Activated naive CD8-positive, alpha-beta T cell (primary cell): Measurements from ENCODE around the gene VAMP8.
"Not testable (repeated sequence)": the region's sequence is repeated elsewhere in the genome, so short reads cannot be mapped to it uniquely, and the experiment has no call there.

Source experiments
- H3K27ac Mint-ChIP-seq: one replicate; pipeline ENCODE4 v1.8.0; 2021; ENCODE audit warnings: mixed read lengths
- H3K27me3 Mint-ChIP-seq: one replicate; pipeline ENCODE4 v1.8.0; 2021; ENCODE audit warnings: mixed read lengths
- H3K36me3 Mint-ChIP-seq: one replicate; pipeline ENCODE4 v1.8.0; 2021; ENCODE audit warnings: mixed read lengths
- H3K4me1 Mint-ChIP-seq: one replicate; pipeline ENCODE4 v1.8.0; 2021; ENCODE audit warnings: low read depth, mixed read lengths
- H3K4me3 Mint-ChIP-seq: one replicate; pipeline ENCODE4 v1.8.0; 2021; ENCODE audit warnings: mild to moderate bottlenecking, mixed read lengths
- H3K9me3 Mint-ChIP-seq: one replicate; pipeline ENCODE4 v1.8.0; 2021; ENCODE audit warnings: low read depth, mixed read lengths

The VAMP8 gene

GRCh38 chr2:85583667-85584353 is 6.4 kb downstream of the VAMP8 start:
- Mint-ChIP-seq H3K27me3 (no peaks in the 10 kb centered on the region), H3K4me3 (peak overlapping the region; percentile 86), H3K36me3 (peaks cover 7% of the 10 kb centered on the region), H3K9me3 (no peaks in the 10 kb centered on the region), H3K27ac (peak overlapping the region; percentile 93), H3K4me1 (peaks cover 66% of the 10 kb centered on the region)

GRCh38 chr2:85584354-85584856 is 7.0 kb downstream of the VAMP8 start, which contains the start of gene VAMP5:
TSS of gene VAMP5 (plus strand) at chr2:85584431. CDS start at chr2:85584491, 60 bp downstream.
- Mint-ChIP-seq H3K27me3 (no peaks in the 10 kb centered on the region), H3K4me1 (peaks cover 60% of the 10 kb centered on the region), H3K4me3 (peak within 1 kb of the TSS; percentile 90), H3K36me3 (peaks cover 7% of the 10 kb centered on the region), H3K27ac (peak within 1 kb of the TSS; percentile 95), H3K9me3 (no peaks in the 10 kb centered on the region)

GRCh38 chr2:85584857-85585780 is 7.7 kb downstream of the VAMP8 start:
- Mint-ChIP-seq H3K27ac (peak overlapping the region; percentile 95), H3K27me3 (no peaks in the 10 kb centered on the region), H3K36me3 (peaks cover 7% of the 10 kb centered on the region), H3K4me3 (peak overlapping the region; percentile 90), H3K9me3 (no peaks in the 10 kb centered on the region), H3K4me1 (peaks cover 57% of the 10 kb centered on the region)

GRCh38 chr2:85585781-85586105 is 8.4 kb downstream of the VAMP8 start:
- H3K4me1 Mint-ChIP-seq: peaks cover 54% of the 10 kb centered on the region
- no peaks in the 10 kb centered on the region for H3K27me3 Mint-ChIP-seq
- peaks cover 7% of the 10 kb centered on the region for H3K36me3 Mint-ChIP-seq
- peak overlapping the region; percentile 90 for H3K4me3 Mint-ChIP-seq
- H3K27ac Mint-ChIP-seq: peak overlapping the region; percentile 95
- no peaks in the 10 kb centered on the region for H3K9me3 Mint-ChIP-seq

GRCh38 chr2:85588236-85588635 is 10.8 kb downstream of the VAMP8 start:
- no peak overlapping the region for H3K4me3 Mint-ChIP-seq
- peak overlapping the region; percentile 36 for H3K27ac Mint-ChIP-seq
- H3K36me3 Mint-ChIP-seq: no peaks in the 10 kb centered on the region
- H3K27me3 Mint-ChIP-seq: no peaks in the 10 kb centered on the region
- H3K9me3 Mint-ChIP-seq: no peaks in the 10 kb centered on the region
- peaks cover 41% of the 10 kb centered on the region for H3K4me1 Mint-ChIP-seq

- no peak overlapping the region for H3K4me3 Mint-ChIP-seq
- H3K36me3 Mint-ChIP-seq: no peaks in the 10 kb centered on the region
- peak overlapping the region; percentile 36 for H3K27ac Mint-ChIP-seq
- H3K9me3 Mint-ChIP-seq: no peaks in the 10 kb centered on the region
- H3K4me1 Mint-ChIP-seq: peaks cover 37% of the 10 kb centered on the region
- no peaks in the 10 kb centered on the region for H3K27me3 Mint-ChIP-seq
These were observed 11.3 kb downstream of the VAMP8 start for GRCh38 chr2:85588645-85589044.

GRCh38 chr2:85589181-85589580 is 11.8 kb downstream of the VAMP8 start:
- Mint-ChIP-seq H3K9me3 (no peaks in the 10 kb centered on the region), H3K27me3 (no peaks in the 10 kb centered on the region), H3K4me1 (peaks cover 36% of the 10 kb centered on the region), H3K36me3 (no peaks in the 10 kb centered on the region), H3K4me3 (no peak overlapping the region), H3K27ac (no peak overlapping the region)

- H3K4me3 Mint-ChIP-seq: no peak overlapping the region
- H3K9me3 Mint-ChIP-seq: no peaks in the 10 kb centered on the region
- peak overlapping the region; percentile 66 for H3K27ac Mint-ChIP-seq
- no peaks in the 10 kb centered on the region for H3K27me3 Mint-ChIP-seq
- H3K4me1 Mint-ChIP-seq: peaks cover 37% of the 10 kb centered on the region
- no peaks in the 10 kb centered on the region for H3K36me3 Mint-ChIP-seq
These were observed 12.8 kb downstream of the VAMP8 start for GRCh38 chr2:85589982-85590791.

GRCh38 chr2:85590950-85591349 is 13.6 kb downstream of the VAMP8 start:
- H3K36me3 Mint-ChIP-seq: no peaks in the 10 kb centered on the region
- H3K4me3 Mint-ChIP-seq: no peak overlapping the region
- no peaks in the 10 kb centered on the region for H3K9me3 Mint-ChIP-seq
- peaks cover 36% of the 10 kb centered on the region for H3K4me1 Mint-ChIP-seq
- no peak overlapping the region for H3K27ac Mint-ChIP-seq
- H3K27me3 Mint-ChIP-seq: no peaks in the 10 kb centered on the region

- Mint-ChIP-seq H3K4me3 (no peak overlapping the region), H3K9me3 (no peaks in the 10 kb centered on the region), H3K4me1 (peaks cover 38% of the 10 kb centered on the region), H3K27me3 (no peaks in the 10 kb centered on the region), H3K36me3 (no peaks in the 10 kb centered on the region), H3K27ac (peak overlapping the region; percentile 28)
These were observed 14.2 kb downstream of the VAMP8 start for GRCh38 chr2:85591563-85591962.

- not testable (repeated sequence) for H3K36me3 Mint-ChIP-seq, H3K9me3 Mint-ChIP-seq, H3K4me3 Mint-ChIP-seq, H3K27ac Mint-ChIP-seq, H3K27me3 Mint-ChIP-seq
- peaks cover 44% of the 10 kb centered on the region for H3K4me1 Mint-ChIP-seq
These were observed 14.9 kb downstream of the VAMP8 start for GRCh38 chr2:85592299-85592698.

- Mint-ChIP-seq H3K27ac (no peak overlapping the region), H3K9me3 (no peaks in the 10 kb centered on the region), H3K4me3 (peak overlapping the region; percentile 3), H3K36me3 (no peaks in the 10 kb centered on the region), H3K4me1 (peaks cover 41% of the 10 kb centered on the region), H3K27me3 (no peaks in the 10 kb centered on the region)
These were observed 15.6 kb downstream of the VAMP8 start for GRCh38 chr2:85593023-85593422.

- Mint-ChIP-seq H3K27ac (peak overlapping the region; percentile 96), H3K9me3 (no peaks in the 10 kb centered on the region), H3K4me1 (peaks cover 36% of the 10 kb centered on the region), H3K27me3 (no peaks in the 10 kb centered on the region), H3K36me3 (no peaks in the 10 kb centered on the region), H3K4me3 (peak overlapping the region; percentile 98)
These were observed 17.4 kb downstream of the VAMP8 start for GRCh38 chr2:85594715-85595300.

GRCh38 chr2:85595301-85596025 is 18.1 kb downstream of the VAMP8 start, which contains the start of gene RNF181:
TSS of gene RNF181 (plus strand) at chr2:85595745. CDS start at chr2:85595764, 19 bp downstream.
- H3K27ac Mint-ChIP-seq: peak within 1 kb of the TSS; percentile 96
- peak within 1 kb of the TSS; percentile 98 for H3K4me3 Mint-ChIP-seq
- no peaks in the 10 kb centered on the region for H3K9me3 Mint-ChIP-seq
- no peaks in the 10 kb centered on the region for H3K27me3 Mint-ChIP-seq
- H3K36me3 Mint-ChIP-seq: no peaks in the 10 kb centered on the region
- H3K4me1 Mint-ChIP-seq: peaks cover 35% of the 10 kb centered on the region
